IMR-90 (cell line): ENCODE measurements around the gene GAS7.

Source experiments
- CEBPB ChIP-seq: IDR thresholded peaks from 2 replicates; pipeline ENCODE4 v1.6.1; 2012; ENCODE audit warnings: low read depth, low read length, improper control_type of control experiment
- CTCF ChIP-seq: conservative IDR thresholded peaks from 2 replicates; pipeline ENCODE4 v1.5.1; 2012; ENCODE audit warnings: mild to moderate bottlenecking, low read depth, low read length, improper control_type of control experiment

DNA sequence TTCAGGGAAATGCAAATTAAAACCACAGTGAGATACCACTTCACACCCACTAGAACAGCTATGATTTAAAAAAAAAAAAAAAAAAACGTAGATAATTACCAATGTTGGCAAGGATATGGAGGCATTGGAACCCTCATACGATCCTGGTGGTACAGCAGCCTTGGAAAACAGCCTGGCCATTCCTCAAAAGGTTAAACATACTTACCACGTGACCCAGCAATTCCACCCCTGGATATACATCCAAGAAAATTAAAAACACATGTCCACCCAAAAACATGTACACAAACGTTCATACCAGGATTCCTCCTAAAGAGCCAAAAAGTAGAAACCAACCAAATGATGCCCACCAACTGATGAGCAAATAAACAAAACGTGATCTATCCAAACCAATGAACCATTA, 68.1 kb downstream of the GAS7 start:
- TF ChIP-seq CTCF (no peak), CEBPB (no peak)
